ENCODE measurements around the gene VPS9D1. TPM values are rescaled to one million over a fixed set of nuclear protein-coding genes. Genes with fewer than 3 reads are reported as not detected.

Gene VPS9D1
- total RNA-seq: 10 to 100 TPM in 1 of 2 donors, 1 to 10 TPM in 1; 9.0 to 11.0 TPM

- peak within 1 kb of the TSS; percentile 95 to 96 for H3K27ac Mint-ChIP-seq
- peak within 1 kb of the TSS; percentile 97 for H3K4me3 Mint-ChIP-seq
- ATAC-seq: peak; percentile 67 to 80
Measured at GRCh38 chr16:89720813-89721545, at the start of gene VPS9D1, which contains the start of gene ZNF276. Gene VPS9D1 (minus strand): TSS chr16:89720898. CDS start chr16:89720861, 37 bp downstream. Gene ZNF276 (plus strand): TSS chr16:89721537. CDS start chr16:89721641, 104 bp downstream.

GRCh38 chr16:89770367-89770766 is 49.7 kb upstream of the VPS9D1 start:
- Mint-ChIP-seq H3K4me3 (no peak overlapping the region), H3K36me3 (peaks cover 15% of the 10 kb centered on the region), H3K27me3 (no peaks in the 10 kb centered on the region), H3K4me1 (ENCODE audit: low read depth in 2 of 2) (peaks cover 0 to 4% of the 10 kb centered on the region in 2 donors), H3K9me3 (no peaks in the 10 kb centered on the region), H3K27ac (no peak overlapping the region)
- DNase-seq (ENCODE audit: low spot score) (no peak), ATAC-seq (no peak)

More at GRCh38 chr16:89720813-89721545, at the start of gene VPS9D1, which contains the start of gene ZNF276:
- Mint-ChIP-seq H3K9me3 (no peaks in the 10 kb centered on the region), H3K36me3 (no peaks in the 10 kb centered on the region), H3K27me3 (no peaks in the 10 kb centered on the region), H3K4me1 (ENCODE audit: low read depth in 2 of 2) (peaks cover 45 to 46% of the 10 kb centered on the region in 2 donors)
- peak; percentile 87 for DNase-seq (ENCODE audit: low spot score)

GRCh38 chr16:89765292-89765830 is 44.7 kb upstream of the VPS9D1 start:
- no peaks in the 10 kb centered on the region for H3K27me3 Mint-ChIP-seq
- H3K27ac Mint-ChIP-seq: peak overlapping the region; percentile 90 to 99
- no peaks in the 10 kb centered on the region for H3K9me3 Mint-ChIP-seq
- peaks cover 34 to 37% of the 10 kb centered on the region in 2 donors for H3K4me1 Mint-ChIP-seq (ENCODE audit: low read depth in 2 of 2)
- ATAC-seq (peak in 1 of 2 donors; percentile 3), DNase-seq (ENCODE audit: low spot score) (no peak)
- H3K36me3 Mint-ChIP-seq: peaks cover 7% of the 10 kb centered on the region
- peak overlapping the region; percentile 88 for H3K4me3 Mint-ChIP-seq

DNA sequence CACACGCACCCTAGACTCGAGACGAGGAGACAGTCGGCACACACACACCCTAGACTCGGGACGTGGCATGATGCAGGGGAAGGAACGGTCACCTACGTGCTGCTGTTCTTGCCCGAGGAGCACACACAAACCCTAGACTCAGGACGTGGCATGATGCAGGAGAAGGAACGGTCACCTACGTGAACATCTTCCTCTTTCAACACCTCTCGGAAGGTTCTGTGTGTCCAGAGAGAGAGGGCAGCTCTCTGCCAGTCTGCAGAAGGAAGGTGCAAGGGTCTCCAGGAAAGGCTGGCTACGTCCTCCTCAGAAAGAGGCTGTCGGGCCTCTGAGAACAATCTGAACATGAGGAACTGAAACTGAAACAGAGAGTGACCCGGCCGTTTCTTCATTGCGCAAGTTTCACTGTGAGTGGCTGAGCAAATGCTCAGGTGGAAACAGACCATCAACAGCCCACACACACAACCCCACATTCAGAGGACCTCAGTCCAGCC is 44.1 kb upstream of the VPS9D1 start:
- Mint-ChIP-seq H3K9me3 (no peaks in the 10 kb centered on the region), H3K27ac (peak overlapping the region; percentile 90 to 99), H3K4me3 (peak overlapping the region; percentile 88), H3K27me3 (no peaks in the 10 kb centered on the region), H3K36me3 (peaks cover 7% of the 10 kb centered on the region), H3K4me1 (ENCODE audit: low read depth in 2 of 2) (peaks cover 38 to 40% of the 10 kb centered on the region in 2 donors)
- peak; percentile 76 for DNase-seq (ENCODE audit: low spot score)
- peak; percentile 94 for ATAC-seq

DNA sequence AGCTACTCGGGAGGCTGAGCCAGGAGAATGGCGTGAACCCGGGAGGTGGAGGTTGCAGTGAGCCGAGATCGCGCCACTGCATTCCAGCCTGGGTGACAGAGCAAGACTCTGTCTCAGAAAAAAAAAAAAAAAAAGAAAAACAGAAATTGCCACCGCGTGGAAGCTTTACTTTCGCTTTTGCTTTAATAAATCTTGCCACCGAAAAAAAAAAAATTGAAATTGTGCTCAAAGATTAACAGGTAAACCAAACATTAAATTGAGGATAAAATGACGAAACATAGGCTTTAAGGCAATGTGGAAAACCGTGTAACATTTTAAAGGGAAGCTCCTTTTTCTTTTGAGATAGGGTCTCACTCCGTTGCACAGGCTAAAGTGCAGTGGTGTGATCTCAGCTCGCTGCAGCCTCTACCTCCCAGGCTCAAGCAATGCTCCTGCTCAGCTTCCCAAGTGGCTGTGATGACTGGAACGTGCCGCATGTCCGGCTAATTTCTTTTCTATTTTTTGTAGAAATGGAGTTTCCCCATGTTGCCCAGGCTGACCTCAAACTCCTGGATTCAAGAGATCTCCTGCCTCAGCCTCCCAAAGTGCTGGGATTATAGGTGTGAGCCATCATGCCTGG is 40.7 kb upstream of the VPS9D1 start:
- DNase-seq (ENCODE audit: low spot score) (no peak), ATAC-seq (no peak)
- Mint-ChIP-seq H3K4me1 (ENCODE audit: low read depth in 2 of 2) (peaks cover 36 to 38% of the 10 kb centered on the region in 2 donors), H3K27ac (peak overlapping the region; percentile 84 to 97), H3K9me3 (no peaks in the 10 kb centered on the region), H3K4me3 (peak overlapping the region; percentile 84), H3K36me3 (no peaks in the 10 kb centered on the region), H3K27me3 (no peaks in the 10 kb centered on the region)

GRCh38 chr16:89759746-89760340 is 39.1 kb upstream of the VPS9D1 start:
- Mint-ChIP-seq H3K36me3 (peaks cover 5% of the 10 kb centered on the region), H3K9me3 (no peaks in the 10 kb centered on the region), H3K4me3 (no peak overlapping the region), H3K27ac (peak overlapping the region; percentile 84 to 97), H3K4me1 (ENCODE audit: low read depth in 2 of 2) (peaks cover 33 to 34% of the 10 kb centered on the region in 2 donors), H3K27me3 (no peaks in the 10 kb centered on the region)
- ATAC-seq (no peak), DNase-seq (ENCODE audit: low spot score) (no peak)

DNA sequence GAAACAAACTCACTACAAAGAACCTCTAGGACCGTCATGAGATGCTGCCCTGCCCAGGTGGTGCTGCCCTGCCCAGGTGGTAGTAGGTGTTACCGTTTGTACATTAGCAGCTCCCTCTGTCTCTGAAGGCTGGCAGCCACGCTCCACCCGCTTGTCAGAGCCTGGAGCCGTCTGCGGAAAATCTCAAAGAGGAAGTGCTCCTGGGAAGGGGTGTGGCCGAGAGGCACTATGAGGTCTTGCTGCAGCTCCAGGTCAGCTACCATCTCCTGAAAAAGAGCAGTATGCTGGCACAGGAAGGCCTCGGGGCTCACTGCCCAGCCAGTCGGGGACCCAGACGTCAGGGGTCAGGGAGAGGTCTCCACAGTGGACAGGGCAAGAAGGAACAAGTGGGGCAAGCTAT is 28.9 kb upstream of the VPS9D1 start:
- Mint-ChIP-seq H3K27ac (peak overlapping the region in 1 of 2 donors; percentile 64), H3K4me3 (no peak overlapping the region), H3K9me3 (no peaks in the 10 kb centered on the region)

GRCh38 chr16:89748921-89749320 is 28.2 kb upstream of the VPS9D1 start:
- no peaks in the 10 kb centered on the region for H3K9me3 Mint-ChIP-seq
- H3K4me3 Mint-ChIP-seq: no peak overlapping the region
- H3K27ac Mint-ChIP-seq: peak overlapping the region in 1 of 2 donors; percentile 64
- peaks cover 12% of the 10 kb centered on the region for H3K36me3 Mint-ChIP-seq
- ATAC-seq: no peak
- H3K4me1 Mint-ChIP-seq (ENCODE audit: low read depth in 2 of 2): peaks cover 7 to 9% of the 10 kb centered on the region in 2 donors
- DNase-seq (ENCODE audit: low spot score): no peak
- H3K27me3 Mint-ChIP-seq: no peaks in the 10 kb centered on the region

More for the DNA sequence above, 28.9 kb upstream of the VPS9D1 start:
- ATAC-seq: no peak
- no peaks in the 10 kb centered on the region for H3K27me3 Mint-ChIP-seq
- H3K36me3 Mint-ChIP-seq: peaks cover 12% of the 10 kb centered on the region
- DNase-seq (ENCODE audit: low spot score): no peak
- peaks cover 7 to 11% of the 10 kb centered on the region in 2 donors for H3K4me1 Mint-ChIP-seq (ENCODE audit: low read depth in 2 of 2)

DNA sequence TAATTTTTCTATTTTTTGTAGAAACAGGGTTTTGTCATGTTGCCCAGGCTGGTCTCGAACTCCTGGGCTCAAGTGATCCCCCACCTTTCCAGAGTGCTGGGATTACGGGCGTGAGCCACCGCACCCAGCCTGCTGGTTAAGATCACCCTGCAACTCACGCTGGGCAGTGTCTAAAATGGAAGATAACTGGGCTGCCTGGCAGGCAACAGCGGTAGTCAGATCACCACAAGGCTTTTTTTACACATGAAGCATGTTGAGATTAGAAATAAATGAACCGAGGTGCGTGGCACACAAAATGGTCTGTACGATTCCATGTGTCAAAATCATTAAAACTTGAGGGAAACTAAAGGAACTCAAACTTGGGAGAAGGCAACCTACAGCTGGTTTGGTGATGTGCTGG is 27.4 kb upstream of the VPS9D1 start:
- Mint-ChIP-seq H3K27ac (no peak overlapping the region), H3K9me3 (no peaks in the 10 kb centered on the region), H3K36me3 (peaks cover 7% of the 10 kb centered on the region), H3K27me3 (no peaks in the 10 kb centered on the region), H3K4me1 (ENCODE audit: low read depth in 2 of 2) (peaks cover under 1 to 6% of the 10 kb centered on the region in 2 donors), H3K4me3 (no peak overlapping the region)
- ATAC-seq: no peak
- no peak for DNase-seq (ENCODE audit: low spot score)

DNA sequence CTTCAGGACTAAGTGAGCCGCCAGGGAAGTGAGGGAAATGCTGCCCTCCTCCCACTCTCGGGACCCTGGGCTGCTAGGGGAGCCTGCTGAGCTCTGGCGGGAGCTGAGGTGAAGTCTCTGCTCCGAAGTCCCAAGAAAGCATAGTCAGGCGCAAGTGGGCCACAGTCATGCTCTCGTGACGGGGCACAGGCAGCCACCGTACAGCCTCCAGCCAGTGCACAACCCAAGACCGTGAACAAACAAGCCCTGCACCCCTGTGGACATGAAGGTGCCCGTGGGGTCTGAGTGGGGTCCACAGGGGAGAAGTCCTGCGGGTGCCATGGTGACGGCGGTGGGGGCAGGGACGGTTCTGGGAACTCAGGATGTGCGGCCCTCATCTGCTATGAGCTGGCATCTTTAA is 25.3 kb upstream of the VPS9D1 start:
- ATAC-seq (no peak), DNase-seq (ENCODE audit: low spot score) (no peak)
- peaks cover 5% of the 10 kb centered on the region for H3K36me3 Mint-ChIP-seq
- H3K4me3 Mint-ChIP-seq: no peak overlapping the region
- no peaks in the 10 kb centered on the region for H3K9me3 Mint-ChIP-seq
- H3K27me3 Mint-ChIP-seq: no peaks in the 10 kb centered on the region
- H3K27ac Mint-ChIP-seq: no peak overlapping the region
- peaks cover 0 to 8% of the 10 kb centered on the region in 2 donors for H3K4me1 Mint-ChIP-seq (ENCODE audit: low read depth in 2 of 2)

- Mint-ChIP-seq H3K27me3 (no peaks in the 10 kb centered on the region), H3K4me1 (ENCODE audit: low read depth in 2 of 2) (peaks cover 0 to 8% of the 10 kb centered on the region in 2 donors), H3K4me3 (no peak overlapping the region), H3K36me3 (peaks cover 5% of the 10 kb centered on the region), H3K27ac (no peak overlapping the region), H3K9me3 (no peaks in the 10 kb centered on the region)
- DNase-seq (ENCODE audit: low spot score) (no peak), ATAC-seq (no peak)
Measured at GRCh38 chr16:89744813-89745212, 24.1 kb upstream of the VPS9D1 start.

DNA sequence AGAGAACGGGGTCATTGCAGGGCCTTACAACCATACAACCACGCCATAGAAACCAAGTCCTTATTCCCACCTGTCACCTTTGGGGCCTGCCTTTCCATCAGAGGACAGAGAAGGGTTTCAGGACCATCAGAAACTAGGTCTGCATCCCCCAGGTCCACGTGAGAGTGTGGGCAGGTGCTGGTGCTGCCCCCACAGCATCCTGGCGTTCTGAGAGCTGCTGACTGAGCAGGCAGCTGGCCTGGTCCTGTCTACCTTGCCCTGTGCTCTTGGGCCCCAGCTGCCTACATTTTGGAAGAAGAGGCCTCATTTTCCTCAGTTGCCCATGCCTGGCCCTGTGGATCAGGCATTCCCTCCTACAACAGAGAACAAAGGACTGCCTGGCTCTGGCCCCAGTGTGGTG is 22.2 kb upstream of the VPS9D1 start:
- Mint-ChIP-seq H3K4me1 (ENCODE audit: low read depth in 2 of 2) (peaks cover 1 to 14% of the 10 kb centered on the region in 2 donors), H3K4me3 (no peak overlapping the region), H3K9me3 (no peaks in the 10 kb centered on the region), H3K27ac (peak overlapping the region; percentile 43 to 76), H3K27me3 (no peaks in the 10 kb centered on the region), H3K36me3 (peaks cover 5% of the 10 kb centered on the region)
- no peak for DNase-seq (ENCODE audit: low spot score)
- no peak for ATAC-seq

DNA sequence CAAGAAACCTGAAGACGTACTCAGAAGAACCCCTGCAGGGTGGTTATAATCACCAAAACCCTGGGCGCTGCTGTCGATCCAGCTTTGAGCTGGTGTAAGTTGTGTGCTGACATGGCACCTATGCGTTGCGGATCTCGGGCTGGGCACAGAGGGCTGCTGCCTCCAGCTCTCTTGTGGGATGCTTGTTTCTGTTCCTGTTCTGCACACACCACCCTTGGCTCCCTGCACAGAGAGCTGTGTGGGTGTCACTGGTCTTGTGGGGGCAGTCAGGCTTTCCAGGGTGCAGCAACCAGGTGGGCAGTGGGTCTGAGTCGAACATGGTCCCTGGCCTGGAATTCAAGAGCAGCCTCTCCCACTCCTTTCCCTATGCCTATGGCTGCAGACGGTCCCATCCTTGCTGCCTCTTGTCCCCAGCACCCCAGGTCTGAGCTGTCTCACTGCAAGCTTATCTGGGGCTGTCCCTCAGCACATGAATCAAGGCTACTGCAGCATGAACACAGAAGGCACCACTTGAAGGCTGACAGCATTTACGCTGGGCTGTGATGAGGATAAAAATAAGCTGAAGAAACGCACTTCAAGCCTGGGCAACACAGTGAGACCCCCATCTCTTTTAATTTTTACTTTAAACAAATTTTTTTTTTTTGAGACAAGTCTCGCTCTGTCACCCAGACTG is 20.8 kb upstream of the VPS9D1 start:
- Mint-ChIP-seq H3K27ac (peak overlapping the region in 1 of 2 donors; percentile 20), H3K27me3 (no peaks in the 10 kb centered on the region), H3K36me3 (peaks cover 3% of the 10 kb centered on the region), H3K9me3 (no peaks in the 10 kb centered on the region), H3K4me1 (ENCODE audit: low read depth in 2 of 2) (peaks cover 14 to 27% of the 10 kb centered on the region in 2 donors), H3K4me3 (no peak overlapping the region)
- DNase-seq (ENCODE audit: low spot score): no peak
- no peak for ATAC-seq
